ENCODE data around the gene UTS2R.

DNA sequence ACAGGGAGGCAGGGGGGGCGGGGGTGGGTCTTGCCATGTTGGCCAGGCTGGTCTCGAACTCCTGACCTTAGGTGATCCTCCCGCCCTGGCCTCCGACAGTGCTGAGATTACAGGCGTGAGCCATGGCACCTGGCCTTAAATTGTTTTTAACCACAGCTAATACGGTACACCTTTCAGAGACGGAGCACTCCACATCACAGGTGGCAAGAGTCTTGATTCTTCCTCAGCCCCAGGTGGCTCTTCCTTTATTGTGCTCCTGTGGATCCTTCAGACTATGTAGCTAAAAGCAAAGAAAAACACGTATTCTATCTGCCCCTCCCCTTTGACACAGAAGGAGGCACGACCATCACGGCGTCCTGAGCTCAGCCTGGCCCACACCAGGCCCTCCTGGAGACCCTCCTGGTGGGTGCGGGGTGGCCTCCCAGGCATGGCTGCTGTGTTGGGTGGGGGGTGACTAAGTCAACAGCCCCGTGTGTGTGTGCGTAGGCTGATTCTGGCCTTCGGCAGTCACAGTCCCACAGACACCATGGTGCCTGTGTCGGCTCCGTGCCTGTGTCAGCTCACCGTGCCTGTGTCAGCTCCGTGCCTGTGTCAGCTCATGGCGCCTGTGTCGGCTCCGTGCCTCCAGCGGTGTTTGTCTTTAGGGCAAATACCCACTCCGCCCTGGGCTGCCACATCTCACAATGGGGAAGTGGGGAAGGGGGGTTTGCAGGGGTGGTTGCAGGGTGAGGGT, 27.2 kb upstream of the UTS2R start:
- TF ChIP-seq, protein P1, sequence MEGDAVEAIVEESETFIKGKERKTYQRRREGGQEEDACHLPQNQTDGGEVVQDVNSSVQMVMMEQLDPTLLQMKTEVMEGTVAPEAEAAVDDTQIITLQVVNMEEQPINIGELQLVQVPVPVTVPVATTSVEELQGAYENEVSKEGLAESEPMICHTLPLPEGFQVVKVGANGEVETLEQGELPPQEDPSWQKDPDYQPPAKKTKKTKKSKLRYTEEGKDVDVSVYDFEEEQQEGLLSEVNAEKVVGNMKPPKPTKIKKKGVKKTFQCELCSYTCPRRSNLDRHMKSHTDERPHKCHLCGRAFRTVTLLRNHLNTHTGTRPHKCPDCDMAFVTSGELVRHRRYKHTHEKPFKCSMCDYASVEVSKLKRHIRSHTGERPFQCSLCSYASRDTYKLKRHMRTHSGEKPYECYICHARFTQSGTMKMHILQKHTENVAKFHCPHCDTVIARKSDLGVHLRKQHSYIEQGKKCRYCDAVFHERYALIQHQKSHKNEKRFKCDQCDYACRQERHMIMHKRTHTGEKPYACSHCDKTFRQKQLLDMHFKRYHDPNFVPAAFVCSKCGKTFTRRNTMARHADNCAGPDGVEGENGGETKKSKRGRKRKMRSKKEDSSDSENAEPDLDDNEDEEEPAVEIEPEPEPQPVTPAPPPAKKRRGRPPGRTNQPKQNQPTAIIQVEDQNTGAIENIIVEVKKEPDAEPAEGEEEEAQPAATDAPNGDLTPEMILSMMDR (IDR thresholded peaks at IDR 0.05) = no peak
- no peak for TF ChIP-seq POLR2A (IDR thresholded peaks at IDR 0.05)
